RWPE2 (cell line): ENCODE data around the gene APRT.

Experiments used
- ATAC-seq: fragments of 200-7000 bp; cut with Tn5 transposase; 3 replicates; pipeline ENCODE4 v1.9.1; 2021; ENCODE audit warnings: low read depth
- DNase-seq: peaks from one replicate; pipeline ENCODE4 v3.0.0-alpha.2; 2020; ENCODE audit warnings: low spot score
- H3K27ac ChIP-seq: fragments of 450-650 bp; 2 replicates; pipeline ENCODE4 v1.5.1; 2017; ENCODE audit warnings: mild to moderate bottlenecking; ENCODE audit not compliant: poor library complexity, severe bottlenecking
- H3K27me3 ChIP-seq: fragments of 250-450 bp; sonication (Bioruptor Pico); 2 replicates; pipeline ENCODE4 v1.5.1; 2021; ENCODE audit warnings: mild to moderate bottlenecking, moderate library complexity; ENCODE audit not compliant: insufficient read depth, poor library complexity, severe bottlenecking
- H3K36me3 ChIP-seq: fragments of 250-450 bp; sonication (Bioruptor Pico); 2 replicates; pipeline ENCODE4 v1.5.1; 2020; ENCODE audit warnings: low read depth, mild to moderate bottlenecking, moderate library complexity
- H3K4me1 ChIP-seq: fragments of 250-450 bp; sonication (Bioruptor Pico); 2 replicates; pipeline ENCODE4 v1.5.1; 2021; ENCODE audit warnings: mild to moderate bottlenecking, moderate library complexity; ENCODE audit not compliant: insufficient read depth, poor library complexity, severe bottlenecking
- H3K4me3 ChIP-seq: fragments of 250-450 bp; sonication (Bioruptor Pico); 2 replicates; pipeline ENCODE4 v1.5.1; 2021; ENCODE audit warnings: mild to moderate bottlenecking, moderate library complexity; ENCODE audit not compliant: severe bottlenecking
- H3K9me3 ChIP-seq: fragments of 250-450 bp; sonication (Bioruptor Pico); 2 replicates; pipeline ENCODE4 v1.5.1; 2021; ENCODE audit warnings: mild to moderate bottlenecking, moderate library complexity; ENCODE audit not compliant: severe bottlenecking
- CTCF ChIP-seq: fragments of 450-650 bp; IDR thresholded peaks from one replicate; pipeline ENCODE4 v1.5.1; 2017; ENCODE audit warnings: mild to moderate bottlenecking, moderate library complexity; ENCODE audit not compliant: poor library complexity, severe bottlenecking

APRT gene

GRCh38 chr16:88813269-88814143, 1.8 kb upstream of the APRT start:
- Histone ChIP-seq H3K36me3 (peaks cover 22% of the 10 kb centered on the region), H3K4me3 (no peak overlapping the region), H3K27ac (peak overlapping the region; percentile 88), H3K9me3 (no peaks in the 10 kb centered on the region), H3K27me3 (no peaks in the 10 kb centered on the region), H3K4me1 (peaks cover 6% of the 10 kb centered on the region)
- DNase-seq (no peak), ATAC-seq (no peak)
- no peak for TF ChIP-seq CTCF

- TF ChIP-seq CTCF: peak; percentile 45
- peak overlapping the region; percentile 57 for H3K4me3 ChIP-seq
- H3K36me3 ChIP-seq: peaks cover 31% of the 10 kb centered on the region
- H3K27ac ChIP-seq: peak overlapping the region; percentile 88
- H3K4me1 ChIP-seq: peaks cover 6% of the 10 kb centered on the region
- H3K27me3 ChIP-seq: no peaks in the 10 kb centered on the region
- ATAC-seq (no peak), DNase-seq (peak; percentile 68)
- no peaks in the 10 kb centered on the region for H3K9me3 ChIP-seq
Measured at GRCh38 chr16:88812513-88813268, 963 bp upstream of the APRT start.

GRCh38 chr16:88810912-88811768, 588 bp downstream of the APRT start:
- Histone ChIP-seq H3K27me3 (no peaks in the 10 kb centered on the region), H3K27ac (peak overlapping the region; percentile 88), H3K4me3 (peak overlapping the region; percentile 57), H3K4me1 (peaks cover 6% of the 10 kb centered on the region), H3K9me3 (no peaks in the 10 kb centered on the region), H3K36me3 (peaks cover 44% of the 10 kb centered on the region)
- TF ChIP-seq CTCF: no peak
- DNase-seq (peak; percentile 86), ATAC-seq (peak; percentile 43)

GRCh38 chr16:88810166-88810911, 1.4 kb downstream of the APRT start:
- no peaks in the 10 kb centered on the region for H3K9me3 ChIP-seq
- no peaks in the 10 kb centered on the region for H3K27me3 ChIP-seq
- DNase-seq: peak; percentile 55
- peaks cover 6% of the 10 kb centered on the region for H3K4me1 ChIP-seq
- no peak; the same call in 2 of the 3 replicates for ATAC-seq
- no peak for TF ChIP-seq CTCF
- peaks cover 52% of the 10 kb centered on the region for H3K36me3 ChIP-seq
- H3K27ac ChIP-seq: peak overlapping the region; percentile 88
- peak overlapping the region; percentile 57 for H3K4me3 ChIP-seq
